NCI-H526 treated with DMSO at 0.1 percent for 48 hours (cell line): Measurements from ENCODE around the gene CPEB3.
"Not testable (repeated sequence)": the region's sequence is repeated elsewhere in the genome, so short reads cannot be mapped to it uniquely, and the experiment has no call there.

Experiments
- DNase-seq: peaks from one replicate; lab custom pipeline; 2025; lab: John Stamatoyannopoulos, UW

Gene CPEB3

GRCh38 chr10:92142949-92143348 is 147.9 kb downstream of the CPEB3 start:
- DNase-seq, result no peak

DNA sequence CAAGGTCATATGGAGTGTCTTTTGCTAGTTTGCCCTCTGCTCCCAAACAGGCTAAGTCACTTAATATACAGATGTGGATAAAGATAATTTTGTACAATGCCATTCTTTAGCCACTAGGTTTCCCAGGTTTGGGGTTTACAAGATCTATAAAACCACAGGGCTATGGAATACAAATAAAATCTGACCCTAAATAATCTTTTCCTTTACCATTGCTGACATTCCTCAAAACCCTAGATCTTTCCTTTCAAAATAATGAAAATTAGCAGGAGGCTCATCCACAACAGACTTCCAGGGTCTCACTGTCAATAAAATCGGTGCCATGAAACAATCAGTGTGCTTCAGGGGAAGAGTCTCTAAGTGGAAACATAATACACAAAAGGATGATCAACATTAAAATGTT is 148.4 kb downstream of the CPEB3 start:
- DNase-seq, result no peak

GRCh38 chr10:92141147-92141546 is 149.7 kb downstream of the CPEB3 start:
- DNase-seq, result not testable (repeated sequence)

- not testable (repeated sequence) for DNase-seq
Observed at GRCh38 chr10:92134049-92134448, 156.8 kb downstream of the CPEB3 start.

DNA sequence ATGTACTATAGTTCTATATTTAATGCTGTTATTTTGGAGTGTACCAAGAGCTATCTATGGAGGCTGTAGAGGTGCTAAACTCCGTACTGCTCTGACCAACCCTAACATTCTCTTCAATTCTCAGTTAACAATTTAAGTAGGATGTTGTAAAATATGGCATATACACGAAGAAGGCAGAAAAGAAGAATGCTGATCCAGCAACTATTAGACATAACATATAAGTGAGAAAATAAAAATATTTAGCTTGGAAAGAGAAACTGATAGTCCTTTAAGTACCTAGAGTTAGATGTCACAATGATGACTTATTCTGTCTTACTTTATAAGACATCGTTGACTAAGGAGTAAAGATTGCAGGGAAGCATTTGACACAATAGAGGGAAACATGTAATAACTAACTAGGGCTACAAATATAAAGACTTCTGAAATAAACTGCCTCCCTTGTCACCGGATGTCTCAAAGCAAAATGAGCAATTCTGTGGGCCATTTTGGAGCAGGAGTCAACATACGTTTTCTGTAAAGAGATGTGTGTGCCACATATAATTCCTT is 159.5 kb downstream of the CPEB3 start:
- DNase-seq, result no peak

- no peak for DNase-seq
Observed at GRCh38 chr10:92130622-92131274, 160.1 kb downstream of the CPEB3 start.

GRCh38 chr10:92126100-92126650 is 164.7 kb downstream of the CPEB3 start:
- no peak for DNase-seq

- DNase-seq, result no peak
Observed at GRCh38 chr10:92125144-92125543, 165.7 kb downstream of the CPEB3 start.

DNA sequence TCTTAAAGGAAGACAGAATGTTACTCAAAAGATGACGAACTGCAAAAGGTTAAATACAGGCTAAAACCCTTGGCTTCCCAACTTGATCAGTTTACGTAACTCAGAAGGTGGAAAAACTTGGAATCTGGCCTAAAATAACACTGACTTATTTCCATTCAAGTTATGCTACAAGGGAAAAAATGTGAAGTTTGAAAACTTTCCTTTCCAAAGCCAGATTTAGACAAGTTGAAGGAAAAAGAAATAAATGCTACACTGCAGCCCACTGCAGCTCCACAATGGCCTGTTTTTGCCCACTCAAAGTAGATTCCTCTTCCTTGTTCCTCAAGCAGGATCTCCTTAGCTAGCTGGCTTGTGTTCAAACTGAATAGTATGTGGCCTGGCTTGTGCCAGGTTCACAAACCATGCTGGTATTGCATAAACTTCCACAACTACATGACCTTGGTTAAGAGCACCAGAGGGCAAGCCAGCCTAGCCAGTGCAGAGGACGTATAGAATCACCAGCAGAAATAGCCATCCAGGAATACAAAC is 166.2 kb downstream of the CPEB3 start:
- no peak for DNase-seq

- DNase-seq, result no peak
Observed at GRCh38 chr10:92124020-92124419, 166.9 kb downstream of the CPEB3 start.

DNA sequence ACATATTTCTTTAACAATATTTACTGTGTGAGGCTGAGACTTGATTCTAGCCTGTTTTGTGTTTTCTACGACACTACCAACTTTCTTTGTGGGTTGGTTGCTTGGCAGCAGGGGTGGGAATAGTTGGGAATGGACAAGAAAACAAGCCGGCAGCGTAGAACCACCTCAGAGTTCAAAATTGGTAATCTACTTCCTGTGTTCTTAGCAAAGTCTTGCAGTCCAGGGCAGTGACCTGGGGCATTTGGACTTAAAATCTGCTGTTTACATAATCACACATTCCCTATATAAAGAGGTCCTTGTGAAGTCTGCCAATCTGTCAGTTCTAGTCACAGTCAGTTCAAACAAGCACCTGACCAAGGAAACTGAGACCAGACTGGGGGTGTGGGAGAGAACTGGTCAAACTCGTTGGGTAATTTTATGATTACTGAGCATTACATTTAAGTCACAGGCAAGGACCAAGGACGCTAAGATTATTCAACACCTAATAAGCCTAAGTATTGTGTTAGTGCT is 167.9 kb downstream of the CPEB3 start:
- no peak for DNase-seq

GRCh38 chr10:92121686-92122492 is 169.0 kb downstream of the CPEB3 start:
- no peak for DNase-seq

DNA sequence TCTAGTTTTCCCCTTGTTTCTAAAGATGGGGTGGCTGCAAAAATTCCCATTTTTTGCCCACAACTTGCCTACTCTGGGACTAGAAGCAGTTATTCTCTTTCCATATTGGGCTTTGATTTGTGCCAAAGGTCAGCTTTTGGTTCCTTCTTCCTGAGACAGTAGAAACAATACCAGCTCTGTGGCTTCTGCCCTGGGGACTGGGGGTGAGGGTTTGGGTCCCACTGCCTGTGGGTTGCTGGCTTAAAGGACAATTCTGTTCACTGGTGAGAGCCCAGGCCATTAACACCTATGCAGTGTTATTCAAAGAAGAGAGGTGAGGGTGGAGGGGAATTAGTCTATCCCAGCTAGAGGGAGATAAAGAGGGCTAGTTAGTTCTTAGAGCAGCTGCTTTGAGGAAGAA is 171.5 kb downstream of the CPEB3 start:
- DNase-seq, result no peak

DNA sequence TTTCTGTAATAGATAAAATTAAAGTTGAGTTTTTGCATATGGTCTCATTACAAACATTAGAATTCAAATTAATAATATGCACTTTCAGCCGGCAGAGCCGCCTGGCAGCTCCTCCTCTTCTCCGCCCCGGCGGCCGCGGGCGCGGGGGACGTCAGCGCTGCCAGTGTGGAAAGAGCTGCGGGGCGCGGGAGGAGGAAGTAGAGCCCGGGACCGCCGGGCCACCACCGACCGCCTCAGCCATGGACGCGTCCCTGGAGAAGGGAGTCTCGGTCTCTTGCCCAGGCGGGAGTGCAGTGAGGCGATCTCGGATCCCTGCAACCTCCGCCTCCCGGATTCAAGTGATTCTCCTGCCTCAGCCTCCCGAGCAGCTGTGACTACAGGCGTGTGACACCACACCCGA is 176.0 kb downstream of the CPEB3 start:
- not testable (repeated sequence) for DNase-seq

GRCh38 chr10:92113911-92114600 is 176.8 kb downstream of the CPEB3 start:
- no peak for DNase-seq

DNA sequence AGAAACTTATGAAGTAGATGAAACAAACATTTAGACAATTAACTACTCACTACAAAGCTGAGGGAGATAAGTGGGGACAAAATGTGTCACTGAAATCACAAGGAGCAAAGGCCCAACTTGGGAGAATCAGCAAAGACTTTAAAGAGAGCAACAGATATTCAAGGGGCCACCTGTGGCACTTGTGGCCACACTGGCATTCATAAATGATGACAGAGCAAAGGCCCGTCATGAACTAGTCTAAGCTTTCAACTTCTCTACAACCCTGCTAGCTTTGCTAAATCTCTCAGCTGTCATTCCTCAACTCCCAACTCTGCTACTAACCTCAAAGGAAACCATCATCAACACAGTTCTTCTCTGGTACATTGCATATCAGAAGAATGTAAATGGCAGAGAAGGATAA is 178.4 kb downstream of the CPEB3 start:
- DNase-seq, result no peak

DNA sequence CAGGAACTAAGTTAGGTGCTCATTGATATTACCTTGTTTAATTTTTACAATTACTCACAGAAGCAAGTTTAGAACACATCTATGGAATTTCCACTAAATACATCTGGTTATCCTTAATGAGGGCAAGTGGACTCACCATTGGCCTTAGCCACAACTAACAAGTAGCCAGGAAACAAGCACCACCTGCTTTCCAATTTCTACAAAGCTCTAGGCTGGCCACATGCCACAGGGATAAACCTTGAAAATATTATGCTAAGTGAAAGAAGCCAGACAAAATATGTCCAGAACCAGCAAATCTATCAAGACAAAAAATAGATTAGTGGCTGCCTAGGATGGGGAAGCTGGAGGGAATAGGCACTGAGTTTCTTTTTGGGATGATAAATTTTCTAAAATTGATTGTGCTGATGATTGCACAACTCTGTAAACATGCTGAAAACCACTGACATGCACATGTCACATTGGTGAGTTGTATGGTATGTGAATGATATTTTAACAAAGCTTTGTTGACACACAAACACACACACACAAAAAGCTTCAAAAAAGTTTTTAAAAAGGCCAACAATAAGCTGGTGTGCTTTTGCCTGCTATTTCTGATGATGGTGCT is 179.4 kb downstream of the CPEB3 start:
- no peak for DNase-seq

- no peak for DNase-seq
Observed at GRCh38 chr10:92110039-92110794, 180.7 kb downstream of the CPEB3 start.

- no peak for DNase-seq
Observed at GRCh38 chr10:92108747-92109146, 182.1 kb downstream of the CPEB3 start.

DNA sequence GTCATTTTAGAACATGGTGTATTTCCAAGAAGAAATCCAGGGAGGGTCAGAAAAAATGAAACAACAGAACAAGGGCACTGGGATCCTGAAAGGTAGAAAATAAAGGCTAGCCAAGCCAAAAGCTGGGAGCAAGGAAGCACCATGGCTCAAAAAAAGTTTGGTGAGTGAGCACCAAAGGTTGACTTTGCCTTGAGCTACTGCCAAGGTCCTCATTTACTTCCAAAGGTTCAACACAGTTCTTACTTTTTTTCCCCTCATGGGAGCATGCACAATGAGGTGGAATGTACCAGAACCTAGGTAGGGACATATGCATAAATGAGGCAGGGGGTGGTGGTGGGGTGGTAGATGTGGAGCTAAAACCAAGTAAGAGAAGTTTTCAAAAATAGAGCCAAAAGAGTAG is 182.8 kb downstream of the CPEB3 start:
- no peak for DNase-seq
